Non-pigmented ciliary epithelial cell (primary cell): ENCODE results near the gene ESYT2.

Experiments used
- DNase-seq: peaks from one replicate; pipeline ENCODE4 v3.0.0-alpha.2; 2010; ENCODE audit warnings: low read depth

The ESYT2 gene

DNA sequence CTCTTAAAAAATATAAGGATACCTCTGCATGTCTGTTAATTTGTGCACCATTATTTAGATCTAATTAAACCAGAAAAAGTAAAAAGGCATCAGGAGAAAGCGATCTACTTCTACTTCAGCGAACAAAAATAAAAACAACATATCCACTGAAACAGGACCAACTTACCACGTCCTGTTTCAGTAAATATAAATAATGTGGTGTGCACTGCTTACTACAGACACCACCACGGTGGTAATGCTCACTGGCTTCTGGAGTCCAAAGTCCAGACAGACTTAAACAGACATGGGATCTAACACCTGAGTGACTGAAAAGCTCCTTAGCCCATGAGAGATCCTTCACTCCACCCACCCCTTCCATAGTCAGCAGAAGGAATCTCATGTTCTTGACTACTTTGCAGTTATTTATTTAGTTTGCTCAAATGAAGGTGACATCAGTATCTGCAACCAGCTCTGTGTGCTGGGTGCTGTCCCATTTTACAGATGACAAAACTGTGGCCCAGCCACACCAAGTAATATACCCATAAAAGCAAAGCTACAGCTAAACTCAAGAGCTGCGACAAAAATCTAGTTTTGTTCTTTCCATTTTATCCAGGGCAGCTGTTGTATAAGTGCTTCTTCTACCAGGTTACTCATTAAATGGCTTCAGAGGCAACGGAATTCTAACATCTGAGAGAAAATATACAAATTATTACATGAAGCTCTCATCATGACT is 62.6 kb downstream of the ESYT2 start:
- no peak for DNase-seq

DNA sequence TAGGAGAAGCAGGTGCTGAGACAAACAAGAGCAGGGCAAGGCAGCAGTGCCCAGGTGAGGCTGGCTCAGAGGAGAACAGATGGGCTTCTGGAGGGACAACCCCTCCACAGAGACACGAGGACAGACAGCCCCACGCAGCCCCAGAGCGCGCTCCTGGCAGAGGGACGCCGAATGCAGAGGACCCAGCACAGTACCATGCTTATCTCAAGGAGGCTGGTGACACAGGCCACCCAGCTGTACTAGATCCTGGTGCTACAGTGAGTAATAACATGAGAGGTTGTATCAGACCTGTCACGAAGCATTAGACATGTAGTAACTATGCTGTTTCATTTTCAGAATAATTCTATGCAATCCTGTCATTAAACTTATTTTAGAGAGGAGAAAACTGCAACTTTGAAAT is 64.3 kb downstream of the ESYT2 start:
- no peak for DNase-seq

DNA sequence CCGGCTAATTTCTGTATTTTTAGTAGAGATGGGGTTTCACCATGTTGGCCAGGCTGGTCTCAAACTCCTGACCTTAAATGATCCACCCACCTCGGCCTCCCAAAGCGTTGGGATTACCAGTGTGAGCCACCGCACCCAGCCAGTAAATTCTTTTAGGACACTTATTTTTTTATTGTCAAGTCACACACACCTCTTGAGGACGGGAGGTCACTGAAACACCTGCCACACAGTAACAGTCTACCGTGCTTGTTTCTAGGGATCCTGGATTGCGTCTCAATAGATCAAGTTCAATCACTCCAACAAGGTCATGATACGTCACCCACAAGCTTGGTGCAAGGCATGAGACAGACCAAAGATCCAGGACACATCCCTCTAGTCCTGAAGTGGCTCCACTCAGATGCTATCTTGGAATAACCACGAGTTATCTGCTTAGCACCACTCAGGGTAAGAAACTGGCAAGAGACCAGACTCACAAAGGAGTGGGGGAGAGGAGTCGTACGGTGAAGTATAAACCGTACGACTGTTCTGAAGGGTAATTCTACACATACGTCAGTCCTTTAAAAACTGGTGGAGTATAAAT is 65.8 kb downstream of the ESYT2 start:
- DNase-seq: no peak

GRCh38 chr7:158761945-158762344 is 67.4 kb downstream of the ESYT2 start:
- no peak for DNase-seq

- no peak for DNase-seq
Observed at GRCh38 chr7:158760936-158761335, 68.4 kb downstream of the ESYT2 start.

- DNase-seq: no peak
Observed at GRCh38 chr7:158760445-158760764, 68.9 kb downstream of the ESYT2 start.

DNA sequence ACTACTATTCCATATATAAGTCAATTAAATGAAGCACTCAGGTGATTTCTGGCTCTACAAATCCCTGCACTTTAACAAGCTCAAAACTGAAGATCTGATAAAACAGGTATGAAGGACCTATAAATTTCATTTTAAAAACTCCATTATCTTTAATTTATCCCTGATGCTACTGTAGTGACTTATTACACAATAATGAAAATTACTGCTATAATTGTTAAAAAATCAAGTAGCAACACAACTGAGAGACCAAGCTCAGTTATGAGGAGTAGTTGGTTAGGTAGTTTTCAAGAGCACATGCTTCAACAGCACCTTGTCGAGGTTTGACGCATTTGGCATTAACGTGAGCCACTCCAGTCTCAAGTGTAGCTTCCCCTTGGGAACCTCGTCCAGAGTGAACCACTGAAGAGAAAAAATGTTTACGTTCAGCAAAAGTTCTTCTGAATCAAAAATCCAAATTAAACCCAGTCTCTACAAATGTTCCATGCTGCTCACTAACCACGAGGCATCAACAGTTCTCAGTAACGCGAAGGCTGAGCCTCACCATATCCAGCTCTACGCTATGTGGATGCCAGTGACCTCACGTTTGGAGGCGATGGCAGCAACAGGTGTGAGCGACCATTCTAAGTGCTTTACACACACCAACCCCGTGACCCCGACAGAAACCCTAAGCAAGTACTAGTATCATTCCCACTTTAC is 69.4 kb downstream of the ESYT2 start:
- DNase-seq: no peak

DNA sequence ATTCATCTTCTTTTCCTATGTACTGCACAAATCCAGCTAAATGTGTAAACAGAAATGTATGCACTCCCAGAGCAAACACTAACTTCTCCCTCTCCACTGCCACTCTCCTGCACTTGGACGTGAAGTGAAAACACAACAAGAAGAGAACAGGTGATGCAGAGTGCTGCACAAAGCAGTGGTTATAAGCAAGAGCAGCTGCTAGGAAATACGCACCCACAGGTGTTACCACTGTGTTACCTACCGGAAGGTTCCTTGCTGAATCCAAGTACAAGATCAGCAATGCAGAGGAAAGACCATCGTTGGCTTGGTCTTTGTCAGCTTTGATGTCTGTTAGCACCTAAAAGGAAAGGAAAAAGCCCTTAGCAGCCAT is 70.1 kb downstream of the ESYT2 start:
- no peak for DNase-seq

- no peak for DNase-seq
Observed at GRCh38 chr7:158758586-158759244, 70.6 kb downstream of the ESYT2 start.

DNA sequence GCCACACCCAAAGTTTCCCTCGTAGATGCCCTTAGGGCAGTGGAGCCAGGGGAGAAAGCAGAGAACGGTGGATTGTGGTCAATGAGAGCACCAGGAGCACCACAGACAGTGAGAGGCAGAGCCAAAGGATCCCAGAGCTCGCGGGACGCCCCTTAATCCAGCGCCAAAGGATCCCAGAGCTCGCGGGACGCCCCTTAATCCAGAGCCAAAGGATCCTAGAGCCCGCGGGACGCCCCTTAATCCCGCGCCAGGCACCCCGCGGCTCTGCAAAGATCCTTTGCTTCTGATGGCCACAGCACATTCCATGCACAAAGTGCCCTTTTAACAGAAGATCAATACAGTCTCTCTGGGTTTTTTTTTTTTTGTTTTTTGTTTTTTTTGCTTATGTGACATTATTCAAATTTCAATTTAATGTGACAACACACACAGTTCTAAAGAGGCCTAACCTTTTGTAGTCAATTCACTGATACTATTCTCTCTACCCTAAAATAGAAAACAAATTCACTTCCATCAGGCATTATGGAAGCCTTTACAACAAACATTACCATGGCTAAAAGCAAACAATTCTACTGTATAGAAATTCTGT is 71.8 kb downstream of the ESYT2 start:
- DNase-seq: no peak

DNA sequence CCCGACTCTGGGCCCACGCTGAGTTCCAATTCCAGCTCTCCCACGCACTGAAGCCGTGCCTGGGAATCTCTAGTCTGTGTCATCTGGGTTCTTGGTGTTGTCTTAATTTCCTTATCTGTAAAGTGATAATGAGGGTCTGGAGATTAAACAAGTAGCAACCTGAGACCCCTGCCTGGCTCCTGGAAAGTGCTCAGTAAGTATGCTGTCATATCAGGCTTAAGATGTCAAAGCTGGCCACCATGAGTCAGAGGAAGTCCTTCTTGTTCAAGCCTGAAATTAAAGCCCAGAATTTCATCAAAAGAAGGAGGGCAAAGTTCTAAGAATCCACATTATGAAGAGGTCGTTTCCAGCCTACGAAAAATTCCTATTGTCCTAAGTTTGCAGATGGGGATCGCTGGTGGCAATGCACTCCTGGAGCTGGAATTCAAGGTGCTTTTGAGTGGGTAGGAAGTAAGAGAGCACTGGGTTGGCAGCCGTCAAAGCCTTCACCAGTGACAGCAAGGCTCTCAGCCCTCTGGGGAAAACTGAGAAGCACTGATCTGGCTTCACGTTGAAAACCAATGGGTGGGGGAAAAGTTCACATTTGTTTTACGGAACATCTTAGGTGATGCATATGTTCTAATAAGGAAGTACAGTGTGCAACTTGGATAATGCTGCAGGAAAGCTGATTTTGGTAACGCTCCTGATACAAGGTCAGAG is 74.4 kb downstream of the ESYT2 start:
- no peak for DNase-seq

DNA sequence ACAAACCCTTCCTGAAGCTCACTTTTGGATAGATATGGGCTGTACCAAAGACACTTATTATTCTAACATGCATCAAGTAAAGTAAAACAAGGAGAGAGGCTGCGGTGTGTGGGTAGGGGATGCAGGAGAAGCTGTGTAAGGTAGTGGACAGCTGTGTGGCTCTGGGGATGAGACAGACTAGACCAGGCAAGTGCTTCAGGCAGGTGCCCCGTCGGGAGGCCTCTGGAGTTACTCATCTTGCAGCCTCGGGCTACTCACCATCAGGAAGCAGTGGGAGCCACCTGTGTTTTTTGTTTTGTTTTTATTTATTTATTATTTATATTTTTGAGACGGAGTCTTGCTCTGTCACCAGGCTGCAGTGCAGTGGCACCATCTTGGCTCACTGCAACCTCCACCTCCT is 75.4 kb downstream of the ESYT2 start:
- DNase-seq: no peak

DNA sequence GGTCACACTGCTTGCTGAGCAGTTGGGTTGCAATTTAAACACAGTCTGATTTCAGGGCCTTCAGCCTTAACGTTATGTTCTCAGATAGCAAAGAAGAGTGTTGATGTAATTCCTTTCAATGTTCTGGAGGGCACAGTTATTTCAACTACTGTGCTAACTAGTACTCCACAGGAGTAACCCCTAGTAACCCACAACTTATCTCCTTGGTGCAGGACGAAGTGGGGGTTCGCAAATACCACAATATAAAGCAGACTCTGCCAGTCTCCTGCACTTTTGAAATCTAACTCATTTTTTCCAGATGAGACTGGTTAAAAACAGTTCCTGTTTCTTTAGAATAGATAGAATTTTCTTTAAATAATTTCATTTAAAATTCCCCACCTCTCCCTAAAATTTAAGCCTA is 77.6 kb downstream of the ESYT2 start:
- DNase-seq: no peak

DNA sequence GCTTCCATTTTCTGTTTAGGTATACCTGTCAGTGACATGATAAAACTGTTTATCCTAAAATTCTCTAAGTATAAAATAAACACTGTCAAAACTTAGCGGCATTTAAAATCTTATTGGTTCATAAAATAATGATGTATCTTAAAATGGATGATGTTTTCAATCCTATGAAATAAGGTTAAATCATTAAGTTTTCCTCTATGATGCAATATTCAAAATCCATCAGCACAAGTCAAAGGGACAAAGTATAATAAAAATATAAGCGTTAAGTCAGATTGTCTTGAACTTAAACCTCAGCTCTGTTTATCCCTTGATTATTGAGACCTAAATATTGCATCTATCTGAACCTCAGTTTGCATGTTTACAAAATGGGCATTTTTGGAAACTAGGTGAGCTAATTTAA is 78.1 kb downstream of the ESYT2 start:
- DNase-seq: no peak

DNA sequence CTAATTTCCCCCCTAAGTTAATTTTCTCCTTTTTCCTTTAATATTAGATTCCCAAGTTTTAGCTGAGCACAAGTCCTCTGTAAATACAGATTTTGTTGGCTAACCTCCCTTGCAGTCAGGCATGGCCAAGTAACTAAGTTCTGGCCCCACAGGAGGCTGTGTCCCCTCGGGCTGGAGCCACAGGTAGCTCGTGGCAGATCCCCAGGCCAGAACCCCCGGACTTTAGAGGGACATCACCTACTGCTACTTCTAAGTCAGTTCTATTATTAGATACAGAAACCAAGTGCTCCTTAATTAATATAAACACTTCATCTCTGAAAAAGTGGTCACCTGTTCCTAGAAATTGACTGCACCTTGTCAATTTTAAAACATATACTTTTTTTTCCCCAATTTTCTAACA is 78.6 kb downstream of the ESYT2 start:
- no peak for DNase-seq

GRCh38 chr7:158749396-158749795 is 79.9 kb downstream of the ESYT2 start:
- DNase-seq: no peak

DNA sequence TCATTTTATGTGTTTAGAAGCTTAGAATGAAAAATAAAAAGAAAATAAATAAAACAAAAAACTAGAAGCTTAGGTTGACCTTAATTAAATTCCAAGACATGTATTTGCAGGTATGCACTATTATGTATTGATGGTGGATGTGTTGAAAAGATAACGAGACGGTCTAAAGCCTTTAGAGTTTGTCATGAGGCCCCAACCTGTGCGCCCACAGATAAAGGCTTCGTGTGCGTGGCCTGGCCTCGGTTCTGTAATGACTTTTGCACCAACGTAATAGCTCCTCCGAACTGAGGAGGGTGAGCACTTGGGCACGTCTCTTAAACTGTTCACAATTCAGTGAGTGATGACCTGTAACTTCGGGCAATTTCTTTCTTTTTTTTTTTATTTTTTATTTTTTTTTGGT is 81.0 kb downstream of the ESYT2 start:
- DNase-seq: no peak

GRCh38 chr7:158747408-158747807 is 81.9 kb downstream of the ESYT2 start:
- no peak for DNase-seq

DNA sequence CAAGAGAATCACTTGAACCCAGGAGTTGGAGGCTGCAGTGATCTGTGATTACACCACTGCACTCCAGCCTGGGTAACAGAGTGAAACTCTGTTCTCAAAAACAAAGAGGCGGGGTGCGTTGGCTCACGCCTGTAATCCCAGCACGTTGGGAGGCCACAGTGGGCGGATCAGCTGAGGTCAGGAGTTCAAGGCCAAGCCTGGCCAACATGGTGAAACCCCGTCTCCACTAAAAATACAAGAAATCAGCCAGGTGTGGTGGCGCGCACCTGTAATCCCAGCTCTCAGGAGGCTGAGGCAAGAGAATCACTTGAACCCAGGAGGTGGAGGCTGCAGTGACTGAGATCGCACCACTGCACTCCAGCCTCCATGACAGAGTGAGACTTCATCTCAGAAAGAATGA is 82.4 kb downstream of the ESYT2 start:
- no peak for DNase-seq

GRCh38 chr7:158745057-158745715 is 84.1 kb downstream of the ESYT2 start:
- no peak for DNase-seq

DNA sequence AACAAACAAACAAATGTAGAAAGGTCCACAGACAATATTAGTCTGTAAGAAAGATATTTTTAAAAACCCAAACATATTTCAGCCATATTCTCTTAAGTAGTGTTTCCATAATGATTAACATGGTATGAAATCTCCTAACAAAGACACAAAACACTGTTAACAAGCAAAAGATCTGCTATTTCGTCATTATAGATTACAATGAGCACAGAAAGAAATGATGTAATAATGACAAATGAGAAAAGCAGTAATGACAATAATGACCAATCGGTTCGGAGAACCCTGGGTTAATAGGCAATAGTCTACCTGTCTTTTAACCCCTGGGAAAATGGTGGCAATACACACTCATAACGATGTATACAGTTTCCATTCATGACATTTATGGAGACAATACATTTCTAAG is 85.2 kb downstream of the ESYT2 start:
- no peak for DNase-seq

GRCh38 chr7:158743219-158743618 is 86.1 kb downstream of the ESYT2 start:
- DNase-seq: no peak
